Panc1 (cell line): ENCODE results near the gene MAD1L1.

Experiments used
- POLR2AphosphoS5 ChIP-seq: IDR thresholded peaks from 2 replicates; pipeline ENCODE4 v1.6.1; 2012; ENCODE audit warnings: mild to moderate bottlenecking, low read depth, low read length, moderate library complexity
- SIN3A ChIP-seq: IDR thresholded peaks from 2 replicates; pipeline ENCODE4 v1.6.1; 2012; ENCODE audit warnings: low read depth, mild to moderate bottlenecking, low read length, moderate library complexity, borderline replicate concordance; ENCODE audit not compliant: insufficient read depth
- TCF7L2 ChIP-seq: IDR thresholded peaks from 2 replicates; pipeline ENCODE4 v1.6.1; 2011; ENCODE audit warnings: mild to moderate bottlenecking, low read depth, low read length, inconsistent platforms
- TF ChIP-seq, protein P1 (sequence below): fragments of 450-650 bp; IDR thresholded peaks from 2 replicates; pipeline ENCODE4 v1.5.1; 2017; ENCODE audit warnings: mild to moderate bottlenecking
- TF ChIP-seq, protein P2 (sequence below), 2 experiments: IDR thresholded peaks; 2 replicates each; pipeline ENCODE4 v1.6.1; 2011 to 2012; ENCODE audit warnings: low read depth in 2 of 2, control low read depth in 1 of 2, low read length in 1 of 2, mild to moderate bottlenecking in 1 of 2, moderate library complexity in 1 of 2; ENCODE audit not compliant: insufficient read depth in 1 of 2

GRCh38 chr7:1825897-1826741 is 406.6 kb downstream of the MAD1L1 start:
- TF ChIP-seq, protein P1, sequence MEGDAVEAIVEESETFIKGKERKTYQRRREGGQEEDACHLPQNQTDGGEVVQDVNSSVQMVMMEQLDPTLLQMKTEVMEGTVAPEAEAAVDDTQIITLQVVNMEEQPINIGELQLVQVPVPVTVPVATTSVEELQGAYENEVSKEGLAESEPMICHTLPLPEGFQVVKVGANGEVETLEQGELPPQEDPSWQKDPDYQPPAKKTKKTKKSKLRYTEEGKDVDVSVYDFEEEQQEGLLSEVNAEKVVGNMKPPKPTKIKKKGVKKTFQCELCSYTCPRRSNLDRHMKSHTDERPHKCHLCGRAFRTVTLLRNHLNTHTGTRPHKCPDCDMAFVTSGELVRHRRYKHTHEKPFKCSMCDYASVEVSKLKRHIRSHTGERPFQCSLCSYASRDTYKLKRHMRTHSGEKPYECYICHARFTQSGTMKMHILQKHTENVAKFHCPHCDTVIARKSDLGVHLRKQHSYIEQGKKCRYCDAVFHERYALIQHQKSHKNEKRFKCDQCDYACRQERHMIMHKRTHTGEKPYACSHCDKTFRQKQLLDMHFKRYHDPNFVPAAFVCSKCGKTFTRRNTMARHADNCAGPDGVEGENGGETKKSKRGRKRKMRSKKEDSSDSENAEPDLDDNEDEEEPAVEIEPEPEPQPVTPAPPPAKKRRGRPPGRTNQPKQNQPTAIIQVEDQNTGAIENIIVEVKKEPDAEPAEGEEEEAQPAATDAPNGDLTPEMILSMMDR, result no peak
- TF ChIP-seq POLR2AphosphoS5 (no peak), TCF7L2 (no peak), SIN3A (no peak)
- TF ChIP-seq, protein P2, sequence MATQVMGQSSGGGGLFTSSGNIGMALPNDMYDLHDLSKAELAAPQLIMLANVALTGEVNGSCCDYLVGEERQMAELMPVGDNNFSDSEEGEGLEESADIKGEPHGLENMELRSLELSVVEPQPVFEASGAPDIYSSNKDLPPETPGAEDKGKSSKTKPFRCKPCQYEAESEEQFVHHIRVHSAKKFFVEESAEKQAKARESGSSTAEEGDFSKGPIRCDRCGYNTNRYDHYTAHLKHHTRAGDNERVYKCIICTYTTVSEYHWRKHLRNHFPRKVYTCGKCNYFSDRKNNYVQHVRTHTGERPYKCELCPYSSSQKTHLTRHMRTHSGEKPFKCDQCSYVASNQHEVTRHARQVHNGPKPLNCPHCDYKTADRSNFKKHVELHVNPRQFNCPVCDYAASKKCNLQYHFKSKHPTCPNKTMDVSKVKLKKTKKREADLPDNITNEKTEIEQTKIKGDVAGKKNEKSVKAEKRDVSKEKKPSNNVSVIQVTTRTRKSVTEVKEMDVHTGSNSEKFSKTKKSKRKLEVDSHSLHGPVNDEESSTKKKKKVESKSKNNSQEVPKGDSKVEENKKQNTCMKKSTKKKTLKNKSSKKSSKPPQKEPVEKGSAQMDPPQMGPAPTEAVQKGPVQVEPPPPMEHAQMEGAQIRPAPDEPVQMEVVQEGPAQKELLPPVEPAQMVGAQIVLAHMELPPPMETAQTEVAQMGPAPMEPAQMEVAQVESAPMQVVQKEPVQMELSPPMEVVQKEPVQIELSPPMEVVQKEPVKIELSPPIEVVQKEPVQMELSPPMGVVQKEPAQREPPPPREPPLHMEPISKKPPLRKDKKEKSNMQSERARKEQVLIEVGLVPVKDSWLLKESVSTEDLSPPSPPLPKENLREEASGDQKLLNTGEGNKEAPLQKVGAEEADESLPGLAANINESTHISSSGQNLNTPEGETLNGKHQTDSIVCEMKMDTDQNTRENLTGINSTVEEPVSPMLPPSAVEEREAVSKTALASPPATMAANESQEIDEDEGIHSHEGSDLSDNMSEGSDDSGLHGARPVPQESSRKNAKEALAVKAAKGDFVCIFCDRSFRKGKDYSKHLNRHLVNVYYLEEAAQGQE (IDR thresholded peaks at IDR 0.05; ENCODE audit: insufficient read depth in 1 of 2, low read depth in 2 of 2, low read length in 1 of 2), result no peak
